Suprapubic skin (tissue), 3 donors: Measurements from ENCODE around the gene DDX56.

ENCODE experiments used
- EP300 ChIP-seq: sonication (generic); formaldehyde crosslinking; IDR thresholded peaks from one replicate; pipeline ENCODE4 v1.6.1; 2017; ENCODE audit warnings: antibody characterized with exemption
- TF ChIP-seq, protein P1 (sequence below), 2 donors: fragments of 200-600 bp in 1 of 2; fragments of 450-650 bp in 1 of 2; sonication (generic) in 1 of 2; IDR thresholded peaks; one replicate each; pipeline ENCODE4 v1.5.1; 2016 to 2019; ENCODE audit warnings: antibody characterized with exemption in 2 of 2, mild to moderate bottlenecking in 1 of 2, moderate library complexity in 1 of 2

DNA sequence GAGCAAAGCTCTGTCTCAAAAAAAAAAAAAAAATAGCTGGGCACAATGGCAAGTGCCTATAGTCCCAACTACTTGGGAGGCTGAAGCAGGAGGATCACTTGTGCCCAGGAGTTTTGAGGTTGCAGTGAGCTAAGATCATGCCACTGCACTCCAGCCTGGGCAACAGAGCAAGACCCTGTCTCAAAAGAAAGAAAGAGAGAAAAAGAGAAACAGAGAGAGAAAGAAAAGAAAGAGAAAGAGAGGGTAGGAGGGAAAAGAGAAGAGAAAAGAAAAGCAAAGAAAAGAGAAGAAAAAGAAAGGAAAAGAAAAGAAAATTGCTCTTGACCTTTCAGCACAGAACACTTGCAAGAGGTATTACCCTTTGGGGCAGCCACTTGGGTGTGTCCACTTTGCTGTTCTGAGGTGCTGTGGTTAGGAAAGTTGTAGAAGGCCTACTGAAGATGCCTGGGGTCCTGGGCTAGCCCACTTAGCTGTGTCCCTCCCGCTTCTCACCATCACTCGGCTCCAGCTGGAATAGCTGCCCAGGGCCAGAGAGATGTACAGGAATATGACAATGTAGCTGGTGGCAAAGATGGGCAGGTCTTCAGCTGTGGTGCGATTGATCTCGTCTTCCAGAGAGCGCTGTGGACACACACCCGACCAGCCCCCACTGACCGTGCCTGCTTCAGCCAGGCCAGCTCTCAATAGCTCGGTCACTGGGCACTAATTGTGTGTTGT is 38.2 kb downstream of the DDX56 start:
- TF ChIP-seq, protein P1, sequence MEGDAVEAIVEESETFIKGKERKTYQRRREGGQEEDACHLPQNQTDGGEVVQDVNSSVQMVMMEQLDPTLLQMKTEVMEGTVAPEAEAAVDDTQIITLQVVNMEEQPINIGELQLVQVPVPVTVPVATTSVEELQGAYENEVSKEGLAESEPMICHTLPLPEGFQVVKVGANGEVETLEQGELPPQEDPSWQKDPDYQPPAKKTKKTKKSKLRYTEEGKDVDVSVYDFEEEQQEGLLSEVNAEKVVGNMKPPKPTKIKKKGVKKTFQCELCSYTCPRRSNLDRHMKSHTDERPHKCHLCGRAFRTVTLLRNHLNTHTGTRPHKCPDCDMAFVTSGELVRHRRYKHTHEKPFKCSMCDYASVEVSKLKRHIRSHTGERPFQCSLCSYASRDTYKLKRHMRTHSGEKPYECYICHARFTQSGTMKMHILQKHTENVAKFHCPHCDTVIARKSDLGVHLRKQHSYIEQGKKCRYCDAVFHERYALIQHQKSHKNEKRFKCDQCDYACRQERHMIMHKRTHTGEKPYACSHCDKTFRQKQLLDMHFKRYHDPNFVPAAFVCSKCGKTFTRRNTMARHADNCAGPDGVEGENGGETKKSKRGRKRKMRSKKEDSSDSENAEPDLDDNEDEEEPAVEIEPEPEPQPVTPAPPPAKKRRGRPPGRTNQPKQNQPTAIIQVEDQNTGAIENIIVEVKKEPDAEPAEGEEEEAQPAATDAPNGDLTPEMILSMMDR (IDR thresholded peaks at IDR 0.05), result no peak
- no peak for TF ChIP-seq EP300
